ENCODE data around the gene CMC2.
A peak's percentile ranks its signal among the peaks of the same experiment; 100 is the strongest.

The CMC2 gene

GRCh38 chr16:81006813-81007695 is at the start of gene CMC2, which contains the start of gene CENPN:
CMC2 (minus strand) TSS chr16:81006885; CDS start chr16:80997394, 9,491 bp downstream.
CENPN (plus strand) TSS chr16:81007214; CDS start chr16:81011940, 4,726 bp downstream.
- DNase-seq: peak; percentile 98

- no peak for DNase-seq
Measured at GRCh38 chr16:81053761-81054160, 47.1 kb upstream of the CMC2 start.

- DNase-seq: no peak
Measured at GRCh38 chr16:81042821-81043220, 36.1 kb upstream of the CMC2 start.

- no peak for DNase-seq
Measured at GRCh38 chr16:81041696-81042095, 35.0 kb upstream of the CMC2 start.

GRCh38 chr16:81040842-81041241 is 34.2 kb upstream of the CMC2 start:
- DNase-seq: no peak

- DNase-seq: no peak
Measured at GRCh38 chr16:81040131-81040530, 33.4 kb upstream of the CMC2 start.

GRCh38 chr16:81036751-81037350 is 30.2 kb upstream of the CMC2 start:
- DNase-seq: no peak

- no peak for DNase-seq
Measured at GRCh38 chr16:81035975-81036750, 29.5 kb upstream of the CMC2 start.

- DNase-seq: peak; percentile 79
Measured at GRCh38 chr16:81035398-81035974, 28.8 kb upstream of the CMC2 start, which contains the start of gene ATMIN. ATMIN (plus strand) TSS chr16:81035842; CDS start chr16:81035871, 29 bp downstream.

- DNase-seq: no peak
Measured at GRCh38 chr16:81029930-81030604, 23.4 kb upstream of the CMC2 start.

- no peak for DNase-seq
Measured at GRCh38 chr16:81026429-81026828, 19.7 kb upstream of the CMC2 start.

- no peak for DNase-seq
Measured at GRCh38 chr16:81018496-81018895, 11.8 kb upstream of the CMC2 start.

- DNase-seq: no peak
Measured at GRCh38 chr16:81014672-81015071, 8.0 kb upstream of the CMC2 start.

GRCh38 chr16:81012974-81013373 is 6.3 kb upstream of the CMC2 start:
- no peak for DNase-seq

GRCh38 chr16:81008505-81008789 is 1.8 kb upstream of the CMC2 start:
- DNase-seq: no peak

- peak; percentile 43 for DNase-seq
Measured at GRCh38 chr16:81006211-81006812, 373 bp downstream of the CMC2 start.

- DNase-seq: peak; percentile 4
Measured at GRCh38 chr16:81005610-81006161, 999 bp downstream of the CMC2 start.

- peak; percentile 54 for DNase-seq
Measured at GRCh38 chr16:81004646-81005353, 1.9 kb downstream of the CMC2 start.

GRCh38 chr16:81003610-81004460 is 2.9 kb downstream of the CMC2 start:
- no peak for DNase-seq

- no peak for DNase-seq
Measured at GRCh38 chr16:81003064-81003463, 3.6 kb downstream of the CMC2 start.

All from KG1 (cell line).